Measurements from ENCODE around the gene PTPRG.

Gene PTPRG

DNA sequence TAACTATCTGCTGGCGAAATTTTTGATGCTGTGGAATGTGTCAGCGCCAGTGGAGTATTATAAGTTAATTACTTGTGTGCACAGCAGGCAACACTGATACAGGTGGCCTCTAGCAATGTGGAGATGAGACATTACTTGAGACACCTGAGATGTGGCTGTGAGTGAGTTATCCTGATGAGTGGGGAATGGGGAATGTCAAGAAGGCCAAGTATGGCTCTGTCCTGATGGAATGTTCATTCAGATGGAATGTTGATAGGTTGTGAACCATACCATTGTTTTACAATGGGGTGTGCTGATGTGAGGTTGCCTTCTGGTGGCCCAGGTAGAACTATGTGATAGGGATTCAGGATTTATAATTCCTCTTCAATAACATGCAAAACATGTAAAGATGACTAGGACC lies 404.8 kb downstream of the PTPRG start:
- Mint-ChIP-seq H3K4me1 (peaks cover 24% of the 10 kb centered on the region), H3K27ac (no peak overlapping the region), H3K27me3 (ENCODE audit: low read depth, poor library complexity) (peaks cover 3% of the 10 kb centered on the region), H3K9me3 (no peaks in the 10 kb centered on the region), H3K36me3 (ENCODE audit: low read depth) (no peaks in the 10 kb centered on the region), H3K4me3 (no peak overlapping the region)
- no peak for DNase-seq
- TF ChIP-seq, protein P1, sequence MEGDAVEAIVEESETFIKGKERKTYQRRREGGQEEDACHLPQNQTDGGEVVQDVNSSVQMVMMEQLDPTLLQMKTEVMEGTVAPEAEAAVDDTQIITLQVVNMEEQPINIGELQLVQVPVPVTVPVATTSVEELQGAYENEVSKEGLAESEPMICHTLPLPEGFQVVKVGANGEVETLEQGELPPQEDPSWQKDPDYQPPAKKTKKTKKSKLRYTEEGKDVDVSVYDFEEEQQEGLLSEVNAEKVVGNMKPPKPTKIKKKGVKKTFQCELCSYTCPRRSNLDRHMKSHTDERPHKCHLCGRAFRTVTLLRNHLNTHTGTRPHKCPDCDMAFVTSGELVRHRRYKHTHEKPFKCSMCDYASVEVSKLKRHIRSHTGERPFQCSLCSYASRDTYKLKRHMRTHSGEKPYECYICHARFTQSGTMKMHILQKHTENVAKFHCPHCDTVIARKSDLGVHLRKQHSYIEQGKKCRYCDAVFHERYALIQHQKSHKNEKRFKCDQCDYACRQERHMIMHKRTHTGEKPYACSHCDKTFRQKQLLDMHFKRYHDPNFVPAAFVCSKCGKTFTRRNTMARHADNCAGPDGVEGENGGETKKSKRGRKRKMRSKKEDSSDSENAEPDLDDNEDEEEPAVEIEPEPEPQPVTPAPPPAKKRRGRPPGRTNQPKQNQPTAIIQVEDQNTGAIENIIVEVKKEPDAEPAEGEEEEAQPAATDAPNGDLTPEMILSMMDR (IDR thresholded peaks at IDR 0.05): no peak

DNA sequence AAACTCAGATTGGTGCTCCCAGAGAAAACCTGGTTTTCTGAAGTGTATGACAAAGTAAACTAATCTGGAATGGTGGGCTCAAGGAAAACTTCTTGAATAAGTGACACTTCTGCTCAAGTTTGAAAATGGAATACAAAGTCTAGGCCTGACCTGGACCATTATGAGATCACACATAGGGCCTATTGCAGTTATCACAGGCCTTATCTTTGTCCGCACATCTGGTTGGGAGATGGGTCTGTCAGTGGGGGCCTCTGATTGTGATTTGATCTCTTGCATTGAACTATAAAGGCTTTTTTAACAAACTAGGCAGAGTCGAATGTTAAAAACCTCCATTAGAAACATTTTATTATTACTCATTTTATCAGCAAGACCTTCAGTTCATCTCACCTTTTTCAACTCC lies 405.6 kb downstream of the PTPRG start:
- H3K27ac Mint-ChIP-seq: no peak overlapping the region
- peaks cover 26% of the 10 kb centered on the region for H3K4me1 Mint-ChIP-seq
- H3K4me3 Mint-ChIP-seq: no peak overlapping the region
- peaks cover 3% of the 10 kb centered on the region for H3K27me3 Mint-ChIP-seq (ENCODE audit: low read depth, poor library complexity)
- no peak for DNase-seq
- TF ChIP-seq, protein P1 (IDR thresholded peaks at IDR 0.05): no peak
- H3K36me3 Mint-ChIP-seq (ENCODE audit: low read depth): no peaks in the 10 kb centered on the region
- no peaks in the 10 kb centered on the region for H3K9me3 Mint-ChIP-seq

DNA sequence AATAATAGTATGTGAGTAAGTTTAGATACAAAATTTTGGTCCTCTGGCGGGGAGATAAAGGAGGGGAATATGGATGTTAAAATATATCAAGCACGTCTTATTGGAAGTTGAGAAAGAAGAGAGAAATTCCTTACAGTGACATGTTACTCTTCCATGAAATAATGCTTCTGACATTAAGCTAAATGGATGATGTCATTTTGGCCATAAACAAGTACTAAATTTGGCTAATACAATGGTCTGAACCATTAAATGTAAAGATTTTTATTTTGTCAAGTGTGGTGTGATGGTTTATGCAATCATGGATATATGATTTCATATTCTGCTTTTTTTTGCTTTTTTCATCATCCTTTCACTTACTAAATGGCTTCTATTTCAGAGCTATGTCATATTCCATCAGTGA lies 406.6 kb downstream of the PTPRG start:
- no peaks in the 10 kb centered on the region for H3K9me3 Mint-ChIP-seq
- peaks cover 32% of the 10 kb centered on the region for H3K4me1 Mint-ChIP-seq
- no peak overlapping the region for H3K27ac Mint-ChIP-seq
- H3K36me3 Mint-ChIP-seq (ENCODE audit: low read depth): no peaks in the 10 kb centered on the region
- TF ChIP-seq, protein P1 (IDR thresholded peaks at IDR 0.05): no peak
- H3K4me3 Mint-ChIP-seq: no peak overlapping the region
- no peak for DNase-seq
- peaks cover 3% of the 10 kb centered on the region for H3K27me3 Mint-ChIP-seq (ENCODE audit: low read depth, poor library complexity)

DNA sequence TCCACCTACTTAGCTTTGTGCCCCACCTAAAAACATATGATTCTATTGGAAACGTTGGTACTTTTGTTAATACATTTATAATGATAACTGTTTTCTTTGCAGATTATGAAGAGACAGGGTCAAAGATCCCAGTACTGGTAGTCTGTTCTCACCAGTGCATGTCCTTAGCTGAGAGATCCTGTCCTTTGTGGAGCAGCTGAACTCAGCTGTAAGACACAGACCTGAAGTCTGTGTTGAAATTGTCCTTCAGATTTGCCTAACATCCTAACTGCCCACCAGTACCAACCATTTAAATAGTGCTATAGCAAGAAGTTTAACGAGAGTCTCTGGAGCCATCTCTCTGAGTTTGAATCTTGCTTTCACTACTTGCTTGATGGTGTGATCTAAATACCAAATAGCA lies 413.3 kb downstream of the PTPRG start:
- Mint-ChIP-seq H3K9me3 (no peaks in the 10 kb centered on the region), H3K36me3 (ENCODE audit: low read depth) (no peaks in the 10 kb centered on the region), H3K4me1 (peaks cover 28% of the 10 kb centered on the region), H3K4me3 (no peak overlapping the region), H3K27me3 (ENCODE audit: low read depth, poor library complexity) (no peaks in the 10 kb centered on the region), H3K27ac (peak overlapping the region; percentile 61)
- TF ChIP-seq, protein P1 (IDR thresholded peaks at IDR 0.05): no peak
- no peak for DNase-seq

DNA sequence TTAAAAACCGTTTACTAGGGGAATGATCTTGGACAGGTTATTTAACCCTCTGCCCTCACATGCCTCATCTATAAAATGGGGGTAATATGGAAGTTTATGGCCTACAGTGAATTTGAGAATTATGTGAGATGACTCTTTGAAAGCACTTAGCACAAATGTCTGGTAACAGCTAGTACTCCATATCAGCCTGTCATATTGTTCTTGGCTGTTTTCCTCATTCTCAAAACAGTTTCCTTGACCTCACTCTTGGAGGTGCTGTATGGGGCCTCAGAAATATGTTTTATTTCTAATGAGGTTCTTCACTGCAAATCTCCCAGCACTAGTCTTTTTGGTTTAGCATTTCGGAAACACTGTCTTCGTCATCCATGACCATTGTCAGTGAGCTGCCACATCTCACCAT lies 413.8 kb downstream of the PTPRG start:
- Mint-ChIP-seq H3K27me3 (ENCODE audit: low read depth, poor library complexity) (no peaks in the 10 kb centered on the region), H3K4me3 (no peak overlapping the region), H3K9me3 (no peaks in the 10 kb centered on the region), H3K27ac (no peak overlapping the region), H3K4me1 (peaks cover 33% of the 10 kb centered on the region), H3K36me3 (ENCODE audit: low read depth) (no peaks in the 10 kb centered on the region)
- no peak for DNase-seq
- TF ChIP-seq, protein P1 (IDR thresholded peaks at IDR 0.05): no peak

DNA sequence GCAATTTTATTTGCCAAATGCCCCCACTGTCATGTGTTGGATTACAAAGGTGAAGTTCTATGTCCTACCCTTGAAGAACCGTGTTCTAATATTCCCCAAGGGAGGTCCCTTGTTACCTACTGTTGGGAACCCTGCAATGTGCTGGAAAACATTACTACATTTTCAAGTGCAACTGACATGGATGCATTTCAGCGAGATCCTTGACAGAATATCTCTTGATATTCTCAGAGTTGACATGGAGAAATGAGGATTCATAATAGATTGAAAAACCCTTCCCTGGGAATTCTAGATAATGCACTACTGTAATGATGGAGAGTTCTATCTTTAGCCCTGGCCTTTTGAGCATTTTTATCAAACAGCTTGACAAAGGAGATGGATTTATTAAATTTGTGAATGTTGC lies 414.6 kb downstream of the PTPRG start:
- H3K36me3 Mint-ChIP-seq (ENCODE audit: low read depth): no peaks in the 10 kb centered on the region
- no peak for DNase-seq
- peaks cover 41% of the 10 kb centered on the region for H3K4me1 Mint-ChIP-seq
- no peak overlapping the region for H3K4me3 Mint-ChIP-seq
- H3K27me3 Mint-ChIP-seq (ENCODE audit: low read depth, poor library complexity): no peaks in the 10 kb centered on the region
- no peak overlapping the region for H3K27ac Mint-ChIP-seq
- TF ChIP-seq, protein P1 (IDR thresholded peaks at IDR 0.05): no peak
- no peaks in the 10 kb centered on the region for H3K9me3 Mint-ChIP-seq

Data from nephron progenitor cell (in vitro differentiated cells).